GM12892 (cell line): ENCODE measurements around the gene LMO2.

Source experiments
- POLR2A ChIP-seq: IDR thresholded peaks from 2 replicates; pipeline ENCODE4 v1.6.1; 2011; ENCODE audit warnings: low read depth, low read length, control low read depth
- POLR2AphosphoS5 ChIP-seq: IDR thresholded peaks from 2 replicates; pipeline ENCODE4 v1.6.1; 2011; ENCODE audit warnings: low read depth, low read length, control low read depth

- TF ChIP-seq POLR2A (no peak), POLR2AphosphoS5 (no peak)
Observed at GRCh38 chr11:33861941-33862589, 29.8 kb downstream of the LMO2 start.
